Measurements from ENCODE around the gene GKN2.

Gene GKN2, protein sequence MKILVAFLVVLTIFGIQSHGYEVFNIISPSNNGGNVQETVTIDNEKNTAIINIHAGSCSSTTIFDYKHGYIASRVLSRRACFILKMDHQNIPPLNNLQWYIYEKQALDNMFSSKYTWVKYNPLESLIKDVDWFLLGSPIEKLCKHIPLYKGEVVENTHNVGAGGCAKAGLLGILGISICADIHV

DNA sequence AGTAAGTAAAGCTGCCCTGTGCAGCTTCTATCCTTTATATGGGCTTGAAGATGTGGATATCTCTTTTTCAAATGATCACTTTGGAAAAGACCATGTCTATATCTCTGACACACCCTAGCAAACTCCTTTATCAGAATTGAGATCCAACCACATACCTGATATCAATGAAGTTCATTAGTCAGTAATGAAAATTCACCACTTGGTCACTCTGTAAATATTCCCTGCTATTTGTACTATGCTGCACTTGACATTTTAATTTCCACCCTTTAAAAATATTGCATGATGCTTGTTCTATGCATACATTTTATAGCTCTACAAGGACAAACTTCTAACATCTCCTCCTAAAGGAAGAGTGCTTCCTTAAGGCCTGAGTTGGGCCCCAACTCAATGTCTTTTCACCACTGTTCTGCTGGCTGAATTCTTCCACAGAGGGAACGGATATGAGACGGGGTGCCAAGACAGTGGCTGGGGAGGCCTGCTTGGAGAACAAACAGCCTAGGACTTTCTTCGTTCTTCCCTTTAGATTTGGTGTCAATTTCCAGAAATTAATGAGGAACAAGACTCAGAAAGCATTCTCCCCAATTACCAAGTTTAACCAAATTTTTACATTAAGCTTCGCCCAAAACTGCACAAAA lies at the start of gene GKN2:
GKN2 (minus strand) TSS at position 7 of the 635 bp plus-strand sequence. CDS start 32 bp downstream, outside the sequence.
- no peak for DNase-seq

DNA sequence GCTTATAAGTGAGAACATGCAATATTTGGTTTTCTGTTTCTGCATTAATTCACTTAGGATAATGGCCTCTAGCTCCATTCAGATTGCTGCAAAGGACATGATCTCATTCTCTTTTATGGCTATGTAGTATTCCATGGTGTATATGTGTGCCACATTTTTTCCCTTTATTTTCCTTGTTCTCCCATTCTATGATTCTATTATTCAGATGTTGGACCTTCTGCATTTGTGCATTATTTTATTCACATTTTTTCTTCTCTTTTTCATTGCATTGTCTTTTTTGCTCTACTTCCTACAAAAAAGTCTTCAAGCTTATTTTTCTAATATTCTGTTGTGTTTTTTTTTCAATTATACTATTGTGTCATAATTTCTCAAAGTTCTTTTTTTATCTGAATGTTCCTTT lies 49.2 kb upstream of the GKN2 start:
- no peak for DNase-seq

DNA sequence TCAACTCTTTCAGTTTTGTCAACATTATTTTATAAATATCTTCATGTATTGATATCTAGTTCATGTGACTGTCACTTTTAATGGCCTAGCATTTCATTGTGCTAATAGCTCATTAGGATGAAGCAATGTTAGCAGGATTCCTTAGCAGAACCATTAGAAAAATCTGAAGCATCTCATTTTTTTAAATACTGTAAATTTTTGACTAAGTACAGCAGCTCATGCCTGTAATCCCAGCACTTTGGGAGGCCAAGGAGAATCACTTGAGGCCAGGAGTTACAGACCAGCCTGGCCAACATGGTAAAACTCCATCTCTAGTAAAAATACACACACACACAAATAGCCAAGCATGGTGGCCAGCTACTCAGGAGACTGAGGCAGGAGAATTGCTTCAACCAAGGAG lies 44.7 kb upstream of the GKN2 start:
- DNase-seq = no peak

DNA sequence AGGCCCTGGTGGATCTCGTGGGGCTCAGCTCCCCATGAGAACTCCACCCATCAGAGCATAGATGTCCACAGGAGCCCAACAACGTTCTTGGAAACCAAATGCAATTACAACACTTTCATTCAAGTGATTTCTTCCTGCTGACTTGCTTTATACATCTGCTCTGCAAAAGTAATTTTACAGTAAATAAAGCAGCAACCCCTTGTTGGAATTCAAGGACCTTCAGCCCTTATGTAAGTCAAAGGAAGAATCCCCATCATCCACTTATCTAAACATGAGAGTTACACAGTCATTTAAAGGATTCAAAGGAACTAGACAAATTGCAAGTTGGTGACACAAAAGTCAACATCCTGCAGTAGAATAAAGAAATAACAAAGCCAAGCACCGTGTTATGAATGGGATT lies 43.2 kb upstream of the GKN2 start:
- no peak for DNase-seq

DNA sequence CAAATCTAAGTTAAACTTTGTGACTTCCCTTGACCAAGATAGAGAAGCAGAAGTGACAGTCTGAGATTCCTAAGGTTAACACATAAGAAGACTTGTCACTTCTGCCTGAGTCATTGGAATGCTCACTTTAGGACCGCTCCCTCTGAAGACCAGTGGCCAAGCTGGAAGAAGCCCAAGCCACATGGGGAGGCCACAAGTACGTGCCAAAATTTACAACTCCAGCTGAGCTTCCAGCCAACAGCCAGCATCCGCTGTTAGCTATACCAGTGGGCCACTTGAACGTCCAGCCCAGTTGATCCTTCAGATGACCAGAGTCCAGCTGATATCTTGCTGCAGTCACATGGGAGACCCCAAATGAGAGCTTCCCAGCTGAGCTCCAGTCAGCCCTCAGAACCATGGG lies 42.2 kb upstream of the GKN2 start:
- DNase-seq = no peak

DNA sequence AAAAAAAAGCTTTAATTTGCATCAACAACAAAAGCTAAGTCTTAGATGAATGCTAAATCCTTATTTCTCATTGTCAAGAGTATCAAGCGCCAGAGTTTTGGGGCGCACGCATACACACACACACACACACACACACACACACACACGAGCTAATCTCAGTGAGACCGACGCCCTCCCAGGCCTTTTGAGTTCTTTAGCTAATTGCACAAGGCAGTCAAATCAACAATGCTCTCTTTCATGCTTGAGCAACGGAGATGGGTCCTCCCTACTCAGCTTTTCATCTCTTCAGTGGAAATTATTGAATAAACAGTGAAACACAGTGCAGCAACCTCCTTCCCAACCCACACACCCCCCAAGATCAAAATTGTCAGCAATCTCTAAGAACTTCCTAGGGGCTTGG lies 41.0 kb upstream of the GKN2 start:
- DNase-seq = no peak

DNA sequence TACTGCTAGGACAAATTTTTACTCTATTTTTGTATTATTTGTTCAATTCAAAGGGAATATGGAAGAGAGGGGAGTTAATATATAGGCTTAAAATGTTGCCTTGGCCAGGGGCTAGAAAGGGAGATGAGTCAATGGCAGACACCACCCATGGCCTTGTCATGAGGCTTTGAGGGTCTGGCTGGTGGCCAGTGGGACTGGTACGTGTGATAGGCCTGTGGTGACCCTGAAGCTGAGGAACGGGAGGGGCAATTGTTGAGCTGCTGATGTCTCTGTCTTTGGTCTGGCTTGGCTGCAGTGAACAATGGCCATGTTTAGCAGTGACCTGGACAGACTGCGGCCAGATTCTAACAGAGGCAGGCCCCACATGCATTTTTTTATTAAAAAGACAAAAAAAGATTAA lies 40.2 kb upstream of the GKN2 start:
- no peak for DNase-seq

DNA sequence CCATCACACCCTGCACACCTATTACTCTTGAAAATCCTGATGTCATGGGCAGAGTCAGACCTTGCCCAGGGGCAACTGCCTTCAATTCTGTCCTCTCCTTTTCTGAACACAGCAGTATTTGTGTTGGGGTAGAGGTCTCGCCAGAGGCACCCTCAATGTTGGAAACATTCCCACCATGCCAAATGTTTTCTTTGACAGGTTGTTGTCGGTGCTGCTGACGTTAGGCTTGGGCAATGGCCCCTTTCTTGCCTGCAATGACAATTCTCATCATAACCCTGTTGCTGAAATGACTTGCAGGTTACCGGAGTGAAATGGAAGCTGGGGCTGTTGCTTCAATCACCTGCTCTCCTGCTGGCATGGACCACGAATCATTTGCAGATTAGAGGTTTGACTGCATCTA lies 39.6 kb upstream of the GKN2 start:
- DNase-seq = no peak

DNA sequence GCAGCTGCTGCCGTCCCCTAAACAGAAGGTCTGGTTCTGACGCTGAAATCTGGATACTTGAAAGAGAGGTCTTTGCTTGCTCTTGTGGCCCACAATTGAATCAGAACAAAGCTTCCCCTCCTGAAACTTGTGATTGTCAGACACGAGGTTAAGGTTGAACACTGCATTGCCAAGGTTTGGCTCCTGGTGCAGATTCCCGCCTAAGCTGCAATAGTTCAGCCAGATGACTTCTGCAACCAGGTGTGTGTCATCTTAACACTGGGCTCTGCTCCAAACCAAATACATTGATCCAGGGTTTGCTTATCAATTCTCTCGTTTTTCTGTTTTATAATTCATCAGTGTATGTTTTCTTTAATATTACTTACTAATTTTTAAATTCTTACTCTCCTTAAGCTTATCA lies 36.3 kb upstream of the GKN2 start:
- no peak for DNase-seq

DNA sequence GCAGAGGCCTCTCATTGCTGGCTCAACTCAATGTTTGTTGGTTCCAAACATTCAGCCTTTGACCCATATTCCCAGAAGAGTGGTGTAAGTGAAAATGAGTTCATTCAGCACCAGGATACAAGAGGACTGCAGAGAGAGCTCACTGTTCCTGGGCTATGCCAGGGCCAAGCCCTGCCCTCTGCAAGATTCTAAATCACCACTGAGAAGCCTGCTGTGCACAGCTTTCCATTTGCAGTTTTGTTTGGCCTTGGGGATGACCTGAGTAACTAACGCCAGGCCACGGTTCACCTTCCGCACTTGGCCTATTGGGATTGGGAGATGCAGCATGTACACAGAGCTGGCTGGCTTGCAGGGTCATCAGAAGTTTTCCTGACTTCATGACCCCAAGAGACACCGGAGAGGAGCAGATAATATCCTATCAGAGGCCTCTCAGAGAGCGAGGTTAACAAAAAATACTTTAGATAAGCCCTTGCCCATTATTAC lies 34.4 kb upstream of the GKN2 start:
- DNase-seq = no peak

DNA sequence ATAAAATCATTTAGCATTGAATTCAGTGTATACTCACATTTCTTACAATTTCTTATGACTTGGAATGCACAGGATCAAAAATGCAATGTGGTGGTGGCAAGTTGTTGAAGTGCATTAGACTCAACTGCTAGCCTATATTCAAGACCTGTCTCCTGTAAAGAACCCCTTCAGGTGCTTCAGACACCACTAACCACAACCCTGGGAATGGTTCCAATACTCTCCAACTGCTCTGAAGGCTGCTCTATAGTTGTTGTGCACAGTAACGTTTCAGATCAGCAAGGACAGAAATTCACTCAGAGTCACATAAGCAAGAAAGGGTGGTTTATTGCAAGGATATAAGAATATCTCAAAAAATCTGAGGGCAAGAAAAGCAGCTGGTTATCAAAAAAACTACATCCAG lies 28.3 kb upstream of the GKN2 start:
- DNase-seq = no peak

DNA sequence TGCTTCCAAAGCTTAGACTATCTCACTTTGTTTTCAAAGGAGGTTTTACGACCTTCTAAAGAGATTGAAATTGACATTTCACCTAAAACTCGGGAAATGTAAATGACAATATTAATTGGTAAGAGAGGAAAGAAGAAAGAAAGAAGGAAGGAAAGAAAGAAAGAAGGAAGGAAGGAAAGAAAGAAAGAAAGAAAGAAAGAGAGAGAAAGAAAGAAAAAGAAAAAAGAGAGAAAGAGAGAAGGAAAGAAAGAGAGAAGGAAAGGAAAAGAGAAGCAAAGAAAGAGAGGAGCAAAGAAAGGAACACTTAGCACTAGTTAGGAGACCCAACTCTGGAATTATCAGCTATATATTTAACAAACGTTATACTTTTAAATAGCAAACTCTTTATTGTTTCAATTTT lies 25.4 kb upstream of the GKN2 start:
- DNase-seq = no peak

DNA sequence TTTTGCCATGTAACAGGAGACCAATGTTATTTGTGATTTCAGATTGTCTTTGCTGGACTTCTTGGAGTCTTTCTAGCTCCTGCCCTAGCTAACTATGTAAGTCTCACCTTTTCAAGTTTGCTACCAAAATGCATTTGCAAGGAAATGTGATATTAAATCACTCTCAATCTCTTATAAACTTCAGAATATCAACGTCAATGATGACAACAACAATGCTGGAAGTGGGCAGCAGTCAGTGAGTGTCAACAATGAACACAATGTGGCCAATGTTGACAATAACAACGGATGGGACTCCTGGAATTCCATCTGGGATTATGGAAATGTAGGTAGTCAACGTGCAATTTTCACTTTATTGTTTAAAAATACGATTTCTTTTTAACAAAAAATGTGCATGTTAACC lies 24.8 kb upstream of the GKN2 start:
- DNase-seq = no peak

DNA sequence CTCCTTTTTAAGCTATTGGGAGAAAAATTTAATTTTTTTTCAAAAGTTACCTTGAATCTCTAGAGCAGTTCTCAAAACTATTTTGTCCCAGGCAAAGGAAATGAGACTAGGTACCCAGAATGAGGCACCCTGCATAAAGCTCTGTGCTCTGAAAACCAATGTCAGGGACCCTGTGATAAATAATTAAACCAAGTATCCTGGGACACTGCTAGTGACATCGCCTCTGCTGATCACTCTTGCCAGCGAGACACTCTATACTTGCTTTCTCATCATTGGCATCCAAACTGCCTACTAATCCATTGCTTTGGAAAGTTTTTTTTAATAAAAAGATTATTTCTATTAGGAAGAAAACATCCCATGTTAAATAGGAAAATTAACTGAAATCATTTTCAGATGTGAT lies 23.2 kb upstream of the GKN2 start:
- no peak for DNase-seq

DNA sequence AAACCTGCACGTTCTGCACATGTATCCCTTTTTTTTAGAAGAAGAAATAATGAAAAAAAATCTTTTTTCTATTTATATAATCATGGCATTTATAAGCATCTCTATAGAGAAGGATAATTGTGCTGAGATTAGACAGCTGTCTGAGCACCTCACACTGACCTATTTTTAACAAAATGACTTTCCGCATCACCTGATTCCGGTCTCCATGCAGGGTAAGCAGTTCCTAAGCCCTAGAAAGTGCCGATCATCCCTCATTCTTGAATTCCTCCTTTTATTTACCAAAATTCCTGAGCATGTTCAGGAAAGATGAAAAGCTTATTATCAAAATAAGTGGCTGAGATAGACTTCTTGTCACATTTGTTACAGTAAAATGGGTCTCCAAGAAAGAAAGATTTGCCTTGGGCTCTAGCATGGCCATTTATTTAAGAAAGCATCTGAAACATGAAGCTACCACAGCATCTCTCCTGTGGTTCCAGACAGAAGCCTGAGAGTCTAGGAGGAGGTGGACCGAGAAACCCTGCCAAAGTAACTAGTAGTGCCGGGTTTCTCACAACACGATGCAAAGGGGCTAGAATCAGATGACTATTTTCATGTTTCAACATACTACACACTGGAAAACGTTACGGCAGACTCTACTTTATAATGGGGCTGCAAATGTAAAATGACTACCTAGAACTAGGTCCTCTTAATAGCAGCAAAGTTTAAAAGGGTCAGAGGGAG lies 22.4 kb upstream of the GKN2 start:
- no peak for DNase-seq

DNA sequence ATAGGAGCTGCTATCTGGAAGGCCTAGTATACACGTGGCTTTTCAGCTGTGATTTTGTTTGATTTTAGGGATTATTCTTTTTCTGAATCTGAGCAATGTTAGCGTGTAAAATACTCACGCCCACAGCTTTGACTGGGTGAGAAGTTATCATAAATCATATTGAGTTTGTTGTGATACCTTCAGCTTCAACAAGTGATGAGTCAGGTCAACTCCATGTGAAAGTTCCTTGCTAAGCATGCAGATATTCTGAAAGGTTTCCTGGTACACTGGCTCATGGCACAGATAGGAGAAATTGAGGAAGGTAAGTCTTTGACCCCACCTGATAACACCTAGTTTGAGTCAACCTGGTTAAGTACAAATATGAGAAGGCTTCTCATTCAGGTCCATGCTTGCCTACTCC lies 21.6 kb upstream of the GKN2 start, which contains the start of gene GKN1:
GKN1 (plus strand) TSS at position 386 of the 400 bp plus-strand sequence. CDS start 42 bp downstream, outside the sequence.
- DNase-seq = no peak

DNA sequence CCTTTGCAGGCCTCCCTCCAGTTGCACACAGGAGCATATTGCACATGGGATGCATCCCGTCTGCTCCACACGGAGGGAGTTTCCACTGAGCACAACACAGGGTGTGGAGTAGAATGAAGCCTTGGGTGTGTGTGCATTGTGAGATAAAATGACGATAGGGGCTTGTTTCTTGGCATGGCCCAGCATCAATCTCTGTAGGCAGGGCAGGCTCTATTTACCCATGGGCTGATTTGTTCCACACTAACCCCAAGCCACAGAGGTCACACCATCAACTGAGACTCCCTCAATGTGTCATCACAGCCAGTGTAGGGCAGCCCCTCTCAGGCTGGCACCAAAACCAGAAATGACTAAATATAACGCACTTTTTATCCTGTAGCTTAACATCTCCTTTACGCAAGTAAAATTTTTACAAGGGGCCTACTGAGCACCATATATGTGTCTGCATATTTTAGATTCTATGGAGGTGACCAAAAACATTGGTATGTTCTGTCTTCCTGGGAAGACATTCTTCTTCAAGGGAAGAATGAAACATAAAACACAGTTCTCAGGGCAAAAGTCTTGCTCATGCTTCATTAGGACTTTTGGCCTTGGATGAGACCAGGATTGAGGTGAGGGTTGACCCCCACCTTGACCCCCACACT lies 19.0 kb upstream of the GKN2 start:
- DNase-seq = no peak

DNA sequence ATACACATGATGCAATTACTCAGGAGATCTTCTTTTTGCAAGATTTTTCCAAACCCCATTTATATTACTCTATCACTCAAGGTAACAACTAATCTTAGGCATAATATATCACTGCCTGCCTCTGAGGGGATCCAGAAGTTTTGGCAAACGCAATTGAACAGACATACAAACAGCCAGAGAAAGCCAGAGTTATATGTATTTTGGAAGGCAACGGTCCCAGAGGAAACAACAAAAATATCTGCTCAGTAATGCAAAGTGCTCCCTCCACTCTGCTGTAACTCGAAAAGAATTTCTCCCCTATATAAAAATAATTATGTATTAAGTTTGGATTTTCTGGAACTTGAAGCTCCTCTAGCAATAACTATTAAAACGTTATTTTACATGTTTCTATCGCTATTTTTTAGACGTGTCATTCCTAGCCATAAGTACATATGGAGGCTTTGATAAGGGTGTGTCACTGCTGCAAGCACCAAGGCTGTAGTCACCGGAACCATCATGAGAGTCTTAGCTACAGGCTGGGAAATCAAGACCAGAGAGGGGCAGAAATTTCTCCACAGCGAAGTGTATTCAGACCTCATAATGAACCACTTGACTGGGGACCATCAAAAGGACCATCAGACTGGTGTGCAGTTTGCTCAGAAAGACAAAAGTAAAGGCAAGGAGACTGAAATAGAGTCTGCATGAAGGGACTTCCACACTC lies 18.0 kb upstream of the GKN2 start:
- DNase-seq = no peak

DNA sequence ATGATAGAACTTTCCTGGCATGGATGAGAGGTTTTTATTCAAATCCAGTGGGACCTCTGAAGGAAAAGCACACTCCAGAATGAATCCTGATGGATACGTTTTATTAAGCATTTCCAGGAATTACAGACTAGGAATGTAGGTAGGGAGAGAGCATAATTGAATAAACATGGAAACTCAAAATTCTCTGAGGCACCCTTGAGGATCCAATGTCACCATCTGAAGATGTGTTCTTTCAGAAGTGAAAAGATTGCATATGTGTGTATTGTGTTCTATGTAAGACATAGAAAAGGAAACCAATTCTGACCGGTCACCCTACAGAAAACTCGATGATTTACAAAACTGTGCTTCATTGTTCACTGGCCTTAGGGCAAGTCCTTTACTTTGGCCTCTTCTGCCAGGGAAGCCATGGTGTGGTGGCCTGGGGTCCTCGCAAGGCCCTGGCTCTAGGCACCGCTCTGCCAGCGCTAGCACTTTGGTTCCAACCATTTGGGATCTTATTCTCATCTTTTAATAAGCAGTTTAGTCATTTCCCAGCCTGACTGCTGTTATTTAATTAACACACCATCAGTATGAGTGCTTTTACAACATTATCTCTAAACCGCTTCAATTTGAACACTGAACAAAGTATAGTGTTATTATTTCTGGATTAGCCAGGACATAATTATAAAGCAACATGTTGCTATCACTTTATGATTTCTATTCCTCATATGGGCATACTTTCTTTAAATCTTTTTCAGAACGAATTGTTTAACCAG lies 17.2 kb upstream of the GKN2 start:
- DNase-seq = no peak

DNA sequence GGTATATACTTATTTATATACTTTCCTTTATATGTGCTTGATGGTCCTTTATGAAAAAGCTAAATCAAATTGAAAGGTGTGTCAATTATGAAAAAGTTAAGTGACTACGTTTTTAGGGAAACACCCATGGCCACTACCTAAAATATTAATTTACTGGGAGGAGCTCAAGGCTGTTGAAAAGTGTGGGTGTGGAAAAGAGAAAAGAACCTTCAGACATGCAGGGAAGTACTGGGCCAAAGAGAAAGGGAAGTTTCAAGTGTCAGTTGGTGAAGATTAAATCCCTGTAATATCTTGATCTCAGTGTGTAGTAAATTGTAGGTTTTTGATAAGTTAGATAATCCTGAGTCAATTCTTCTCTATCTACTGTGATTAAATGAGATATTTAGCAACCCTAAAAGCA lies 15.5 kb upstream of the GKN2 start:
- DNase-seq = no peak

DNA sequence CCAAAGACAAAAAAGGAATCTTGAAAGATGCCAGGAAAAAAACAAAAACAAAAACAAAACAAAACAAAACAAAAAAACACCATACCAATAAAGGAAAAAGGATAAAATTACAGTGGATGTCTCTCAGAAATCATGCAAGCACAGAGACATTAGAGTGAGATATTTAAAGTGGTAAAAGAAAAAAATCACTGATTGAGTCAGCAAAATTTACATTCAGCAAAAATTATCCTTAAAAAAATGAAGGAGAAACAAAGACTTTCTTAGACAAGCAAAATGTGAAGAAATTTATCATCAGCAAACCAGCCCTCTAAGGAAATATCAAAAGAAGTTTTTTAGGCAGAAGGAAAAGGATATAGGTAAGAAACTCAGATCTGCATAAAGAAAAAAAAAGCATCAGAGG lies 11.6 kb upstream of the GKN2 start:
- no peak for DNase-seq

DNA sequence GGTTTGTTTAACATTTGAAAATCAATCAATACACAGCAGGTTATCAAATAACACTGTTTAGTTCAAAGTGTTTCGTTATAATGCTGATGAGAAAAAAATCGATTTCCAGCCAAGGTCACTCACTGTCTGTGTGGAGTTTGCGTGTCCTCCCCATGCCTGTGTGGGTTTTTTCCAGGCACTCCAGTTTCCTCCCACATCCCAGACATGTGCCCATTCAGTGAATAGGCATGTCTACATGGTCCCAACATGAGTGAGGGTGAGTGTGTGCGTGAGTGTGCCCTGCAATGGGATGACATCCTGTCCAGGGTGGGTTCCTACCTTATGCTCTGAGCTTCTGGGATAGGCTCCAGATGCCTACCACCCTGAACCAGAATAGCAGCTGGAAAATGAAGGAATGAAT lies 8.7 kb upstream of the GKN2 start:
- no peak for DNase-seq

All from AML-193 (cell line).